ENCODE results near the gene MTM1.
A peak's percentile ranks its signal among the peaks of the same experiment; 100 is the strongest.

Gene MTM1

GRCh38 chrX:150551963-150552362 lies 16.5 kb upstream of the MTM1 start:
- DNase-seq = no peak

- no peak for DNase-seq
Measured at GRCh38 chrX:150558424-150558823, 10.0 kb upstream of the MTM1 start.

GRCh38 chrX:150564838-150565237 lies 3.6 kb upstream of the MTM1 start:
- DNase-seq = no peak

GRCh38 chrX:150565551-150565950 lies 2.9 kb upstream of the MTM1 start:
- DNase-seq = no peak

GRCh38 chrX:150566734-150567182 lies 1.7 kb upstream of the MTM1 start:
- no peak for DNase-seq

GRCh38 chrX:150567645-150568319 lies 639 bp upstream of the MTM1 start:
- DNase-seq = no peak

GRCh38 chrX:150569155-150569477 lies 695 bp downstream of the MTM1 start:
- DNase-seq = no peak

- no peak for DNase-seq
Measured at GRCh38 chrX:150570512-150570911, 2.1 kb downstream of the MTM1 start.

- DNase-seq = no peak
Measured at GRCh38 chrX:150572206-150572605, 3.8 kb downstream of the MTM1 start.

GRCh38 chrX:150573106-150573505 lies 4.7 kb downstream of the MTM1 start:
- DNase-seq = no peak

- DNase-seq = no peak
Measured at GRCh38 chrX:150573702-150574101, 5.3 kb downstream of the MTM1 start.

GRCh38 chrX:150574559-150575418 lies 6.4 kb downstream of the MTM1 start:
- no peak for DNase-seq

GRCh38 chrX:150575419-150575814 lies 7.0 kb downstream of the MTM1 start:
- DNase-seq = peak; percentile 56

GRCh38 chrX:150577174-150577573 lies 8.8 kb downstream of the MTM1 start:
- DNase-seq = no peak

GRCh38 chrX:150581093-150581775 lies 12.8 kb downstream of the MTM1 start:
- no peak for DNase-seq

- DNase-seq = no peak
Measured at GRCh38 chrX:150582338-150582948, 14.0 kb downstream of the MTM1 start.

GRCh38 chrX:150587585-150588503 lies 19.4 kb downstream of the MTM1 start:
- peak; percentile 43 for DNase-seq

- no peak for DNase-seq
Measured at GRCh38 chrX:150594584-150594983, 26.2 kb downstream of the MTM1 start.

GRCh38 chrX:150599226-150599625 lies 30.8 kb downstream of the MTM1 start:
- no peak for DNase-seq

GRCh38 chrX:150602296-150602695 lies 33.9 kb downstream of the MTM1 start:
- no peak for DNase-seq

GRCh38 chrX:150602743-150603142 lies 34.3 kb downstream of the MTM1 start:
- DNase-seq = no peak

- no peak for DNase-seq
Measured at GRCh38 chrX:150605603-150606002, 37.2 kb downstream of the MTM1 start.

Measured in activated T-cell treated with anti-CD3 and anti-CD28 coated beads for 4 hours (primary cell).